ENCODE measurements around the gene SAMD13.

Gene SAMD13, protein sequence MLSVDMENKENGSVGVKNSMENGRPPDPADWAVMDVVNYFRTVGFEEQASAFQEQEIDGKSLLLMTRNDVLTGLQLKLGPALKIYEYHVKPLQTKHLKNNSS

DNA sequence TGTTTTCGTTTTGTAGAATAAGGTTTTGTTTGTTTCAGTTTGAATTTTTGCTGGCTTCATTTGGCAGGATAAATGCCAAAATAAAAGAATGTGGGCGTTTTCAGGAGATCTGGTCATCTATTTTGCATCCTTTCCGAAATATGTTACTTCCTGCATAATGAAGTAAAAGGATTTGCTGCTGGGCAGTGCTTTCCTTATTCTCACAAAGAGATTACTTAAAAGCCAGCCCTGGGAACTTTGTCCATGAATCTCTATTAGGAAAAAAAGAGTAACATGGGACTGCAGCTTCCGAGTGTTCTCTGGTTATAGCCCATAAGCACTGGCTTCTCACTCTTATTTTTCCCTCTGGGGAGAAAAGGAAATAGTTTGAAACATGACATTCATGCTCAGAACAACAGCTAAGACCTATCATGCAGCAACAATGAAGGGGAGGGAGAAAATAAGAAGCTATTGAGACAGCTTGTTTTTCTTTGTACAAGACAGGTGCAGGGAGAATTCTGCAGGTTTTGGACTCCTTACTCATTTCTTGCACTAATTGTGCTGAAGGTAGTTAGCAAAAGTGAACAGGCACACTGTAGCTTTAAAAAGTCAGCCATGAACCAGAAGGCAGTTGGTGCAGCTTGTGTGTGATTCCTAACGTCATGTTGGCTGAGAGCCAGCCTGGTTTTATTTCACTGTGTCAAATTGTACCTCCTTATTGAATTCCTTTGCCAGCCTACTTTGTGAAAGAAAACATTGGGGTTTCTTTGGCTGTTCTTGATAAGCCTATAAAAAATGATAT, at the start of gene SAMD13:
Gene SAMD13, plus strand, starts transcription at position 705 of the 781 bp plus-strand sequence. CDS start 1,527 bp downstream, outside the sequence.
- peak; percentile 91 for DNase-seq

DNA sequence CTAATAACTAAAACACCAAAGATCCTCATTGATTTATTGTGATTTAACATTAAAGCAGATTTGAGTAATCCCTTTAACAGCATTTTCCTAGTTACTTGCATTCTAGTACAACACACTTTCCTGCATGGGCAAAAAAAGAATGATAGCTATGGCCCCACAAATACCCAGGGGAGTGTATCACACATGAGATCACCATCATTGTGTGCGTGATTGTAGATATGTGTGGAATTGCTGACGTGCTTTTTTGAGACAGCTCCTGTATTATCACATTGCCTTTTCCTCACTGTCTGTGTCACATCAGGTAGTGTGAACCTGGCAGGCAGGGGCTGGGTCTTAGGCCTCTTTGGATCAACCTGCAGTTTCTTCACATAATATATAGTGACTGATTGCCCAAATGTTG, 48.5 kb upstream of the SAMD13 start:
- no peak for DNase-seq

DNA sequence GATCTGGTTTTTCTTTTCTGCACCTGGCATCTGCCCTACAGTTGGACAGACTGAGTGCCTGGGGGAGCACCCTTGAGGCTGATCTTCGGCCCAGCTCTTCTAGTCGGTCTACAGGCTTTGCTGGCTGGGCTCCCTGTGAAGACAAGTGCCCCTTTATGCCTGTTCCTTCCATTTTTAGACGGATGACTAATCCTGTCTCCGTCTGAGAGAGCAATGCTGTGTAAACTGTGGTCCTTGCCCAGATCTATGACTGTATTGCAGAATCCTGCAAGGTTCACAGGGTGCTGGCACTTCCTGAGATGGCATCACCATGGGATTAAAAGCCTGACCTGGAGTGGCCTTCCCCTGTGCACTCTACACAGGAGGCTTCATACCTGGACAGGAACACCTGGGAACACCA, 47.6 kb upstream of the SAMD13 start:
- no peak for DNase-seq

DNA sequence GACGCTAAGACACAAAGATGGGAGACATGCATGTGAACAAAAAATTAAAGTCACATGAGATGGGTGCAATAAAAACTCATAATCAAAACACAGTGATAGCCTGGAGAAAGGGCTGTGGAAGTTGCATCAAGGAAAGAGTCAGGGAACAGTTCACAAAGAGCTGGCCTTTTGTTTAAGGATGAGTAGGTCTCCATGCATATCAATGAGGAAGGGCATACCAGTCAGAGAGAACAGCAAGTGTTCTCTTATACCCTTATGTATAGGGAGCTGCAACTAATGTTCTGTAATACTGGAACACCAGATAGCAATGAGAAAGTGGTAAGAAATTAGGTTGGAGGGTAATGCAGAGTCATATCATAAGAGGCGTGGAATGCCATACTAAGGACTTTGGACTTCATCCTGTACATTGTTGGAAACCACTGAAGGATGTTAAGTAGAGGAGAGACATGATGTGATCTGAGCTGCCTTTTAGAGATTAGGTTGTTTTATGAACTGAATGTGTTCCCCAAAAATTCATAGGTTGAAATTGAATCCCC, 46.7 kb upstream of the SAMD13 start:
- no peak for DNase-seq

DNA sequence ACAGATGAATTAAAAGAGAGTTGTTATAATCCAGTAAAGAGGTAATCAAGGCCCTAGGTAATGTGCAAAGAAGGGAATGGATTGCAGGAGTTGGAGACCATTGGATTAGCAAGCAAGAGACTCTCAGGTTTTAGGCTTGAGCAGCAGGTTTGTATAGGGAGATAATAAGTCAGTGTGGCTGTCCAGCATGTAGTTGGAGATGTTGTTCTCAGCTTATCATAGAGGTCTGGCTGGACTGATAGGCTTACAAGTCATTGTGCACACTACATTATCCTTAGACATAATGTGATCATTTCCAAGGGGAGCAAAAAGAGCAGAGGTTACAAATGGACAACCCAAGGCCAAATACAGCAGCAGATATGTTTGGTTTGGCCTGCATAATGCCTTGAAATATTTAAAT, 45.9 kb upstream of the SAMD13 start:
- peak; percentile 77 for DNase-seq

DNA sequence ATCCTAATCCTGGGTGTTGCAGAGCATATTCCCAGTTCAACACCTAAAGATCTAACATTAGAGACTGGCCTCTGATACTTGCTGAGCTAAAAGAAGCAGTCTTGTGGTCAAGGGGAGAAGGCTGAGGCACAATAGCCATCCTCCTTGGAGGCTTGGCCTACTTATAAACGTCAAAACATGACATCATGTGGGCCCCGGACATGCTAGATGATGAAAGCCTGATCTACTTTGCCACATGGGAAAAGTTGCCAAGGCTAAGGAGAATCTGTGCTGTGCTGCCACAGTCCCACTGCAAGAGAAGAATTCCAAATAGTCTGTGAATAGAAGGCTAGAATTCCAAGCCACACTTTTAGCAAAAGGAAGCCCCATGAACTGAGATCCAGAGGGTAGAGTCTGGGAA, 43.9 kb upstream of the SAMD13 start:
- DNase-seq: no peak

DNA sequence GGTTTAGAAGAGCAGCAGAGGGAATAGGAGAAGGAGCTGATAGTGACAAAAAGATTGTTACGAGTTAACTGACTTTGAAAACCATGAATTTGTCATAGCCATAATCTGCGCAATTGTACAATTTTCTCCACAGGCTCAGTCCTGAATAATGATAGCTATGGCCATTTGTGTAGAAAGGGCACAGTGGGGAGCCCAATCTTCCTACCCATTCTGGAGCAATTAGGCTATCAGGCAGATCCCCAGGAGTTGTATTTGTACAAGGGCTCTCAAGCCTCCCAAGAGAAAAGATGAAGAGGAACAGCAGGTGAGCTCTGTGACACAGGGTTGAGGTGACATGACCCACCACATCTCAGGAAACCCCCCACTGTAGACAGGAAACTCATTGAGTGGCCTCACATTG, 42.1 kb upstream of the SAMD13 start:
- DNase-seq: no peak

DNA sequence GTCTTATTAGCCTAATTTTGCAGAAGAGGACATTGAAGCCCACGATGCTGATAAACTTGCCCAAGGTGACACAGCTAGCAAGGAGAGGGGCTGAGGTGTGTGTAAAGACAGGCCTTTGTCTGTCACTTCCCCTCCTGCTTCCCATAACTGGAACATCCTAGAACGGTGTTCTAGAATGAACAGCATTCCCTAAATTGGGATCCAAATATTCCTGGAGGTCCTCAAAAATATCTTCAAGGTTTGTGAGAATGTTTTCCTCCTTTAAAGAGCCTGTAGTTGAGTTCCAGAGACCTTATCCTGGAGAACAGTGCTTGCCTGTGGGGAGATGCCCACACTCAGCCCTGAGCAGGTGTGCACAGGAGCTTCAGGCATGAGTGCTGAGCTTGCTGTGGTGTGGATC, 41.5 kb upstream of the SAMD13 start:
- DNase-seq: no peak

DNA sequence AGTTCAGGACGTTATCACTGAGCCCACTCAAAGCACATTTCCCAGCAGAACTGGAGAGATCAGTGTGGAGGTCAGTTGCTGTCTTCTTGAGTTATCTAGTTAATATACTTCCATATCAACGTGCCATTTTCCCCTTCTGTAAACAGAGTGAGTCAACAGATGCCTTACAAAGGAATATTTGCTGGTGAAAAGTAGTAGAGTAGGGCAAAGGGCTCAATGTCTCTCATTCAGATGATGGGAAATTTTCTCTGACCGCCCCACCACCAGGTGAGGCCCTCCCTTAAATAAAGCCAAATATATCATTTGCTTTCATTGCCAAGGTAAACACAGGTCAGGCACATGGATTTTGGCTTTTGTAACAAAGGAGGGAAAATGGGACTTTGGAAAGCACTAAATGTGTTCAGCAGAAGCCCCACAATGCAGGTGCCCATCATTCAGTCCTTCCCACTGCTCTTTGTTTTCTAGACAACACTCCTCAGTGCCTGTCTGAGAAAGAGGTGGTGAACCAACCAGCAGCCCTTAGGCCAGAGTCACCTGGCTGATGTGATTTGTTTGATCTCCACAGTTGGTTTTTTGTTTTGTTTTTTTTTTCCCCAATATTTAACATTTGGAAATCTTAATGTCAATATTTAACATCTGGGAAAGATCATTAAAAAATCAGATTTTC, 40.5 kb upstream of the SAMD13 start:
- peak; percentile 13 for DNase-seq

DNA sequence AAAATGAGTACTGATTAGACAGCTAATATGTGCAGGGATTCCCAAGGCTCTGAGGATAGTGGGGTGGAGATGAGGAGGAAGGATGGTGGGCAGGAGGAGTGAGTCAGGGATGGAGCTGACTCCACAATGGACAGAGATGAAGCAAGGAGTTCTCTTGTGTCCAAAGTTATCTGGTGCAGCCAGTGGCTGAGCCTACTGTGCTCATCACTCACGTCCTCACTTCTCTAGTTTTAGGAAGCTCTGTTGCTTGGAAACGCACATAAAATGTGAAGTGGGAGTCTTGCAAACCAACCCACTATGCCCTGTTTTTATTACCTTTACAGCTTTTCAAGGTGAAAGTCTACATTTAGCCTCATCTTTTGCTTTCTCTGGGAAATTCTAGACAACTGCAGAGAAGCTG, 36.5 kb upstream of the SAMD13 start:
- DNase-seq: no peak

DNA sequence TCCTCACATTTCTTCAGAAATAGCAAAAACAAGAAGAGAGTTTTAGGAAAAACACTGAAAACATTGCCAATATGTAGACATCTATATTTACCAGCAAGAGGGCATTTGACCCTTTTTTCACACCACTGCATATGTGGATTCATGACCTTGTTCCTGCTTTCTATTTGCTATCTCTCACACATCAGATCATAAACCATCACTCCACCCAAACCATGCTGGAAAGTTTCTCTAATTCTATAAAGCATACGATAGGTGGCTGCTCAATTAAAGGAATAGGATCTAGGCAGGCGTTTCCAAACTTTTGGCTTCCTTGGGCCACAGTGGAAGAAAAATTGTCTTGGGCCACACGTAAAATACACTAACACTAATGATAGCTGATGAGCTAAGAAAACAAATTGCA, 35.6 kb upstream of the SAMD13 start:
- no peak for DNase-seq

DNA sequence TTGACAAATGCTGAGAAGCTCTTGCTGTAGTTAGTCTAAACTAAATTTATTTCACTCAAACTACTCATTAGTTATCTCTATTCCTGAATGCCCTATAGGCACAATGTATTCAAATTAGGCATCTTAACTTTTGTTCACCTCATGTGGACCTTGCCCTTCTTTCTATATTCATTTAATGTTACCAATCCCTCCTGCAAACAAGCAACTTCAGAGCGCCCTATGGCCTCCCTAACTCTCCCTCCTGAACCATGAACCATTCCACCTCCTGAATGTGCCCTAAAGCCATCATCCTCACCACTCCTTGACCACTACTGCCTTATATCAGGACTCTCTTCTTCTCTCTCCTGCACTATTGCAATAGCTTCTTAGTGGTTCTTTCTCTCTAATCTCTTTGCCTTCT, 34.8 kb upstream of the SAMD13 start:
- no peak for DNase-seq

DNA sequence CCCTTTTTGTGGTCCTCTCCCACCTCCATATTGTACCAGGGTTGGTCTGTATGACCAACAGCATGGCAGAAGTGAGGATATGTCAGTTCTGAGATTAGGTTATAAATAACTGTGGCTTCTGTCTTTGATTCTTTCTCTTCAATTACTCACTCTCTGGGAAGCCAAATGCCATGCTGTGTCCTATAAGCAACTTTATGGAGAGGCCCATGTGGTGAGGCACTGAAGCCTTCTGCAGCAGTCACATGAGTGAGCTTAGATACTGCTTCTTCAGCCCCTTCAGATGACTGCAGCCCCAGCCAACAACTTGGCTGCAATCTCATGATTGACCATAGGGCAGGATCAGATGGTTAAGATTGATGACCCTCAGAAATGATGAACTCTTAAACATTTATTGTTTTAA, 34.0 kb upstream of the SAMD13 start:
- no peak for DNase-seq

DNA sequence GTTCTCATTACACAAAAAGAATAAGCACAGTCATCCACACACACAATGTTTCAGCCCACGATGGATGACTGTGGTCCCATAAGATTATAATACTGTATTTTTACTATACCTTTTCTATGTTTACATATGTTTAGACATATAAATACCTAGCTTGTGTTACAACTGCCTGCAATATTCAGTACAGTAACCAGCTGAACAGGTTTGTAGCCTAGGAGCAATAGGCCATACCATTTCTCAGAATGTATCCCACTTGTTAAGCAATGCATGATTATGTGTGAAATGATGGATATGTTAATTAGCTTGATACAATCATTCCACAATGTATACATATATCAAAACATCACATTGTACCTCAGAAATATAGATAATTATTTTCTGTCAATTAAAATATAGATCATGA, 33.2 kb upstream of the SAMD13 start:
- no peak for DNase-seq

DNA sequence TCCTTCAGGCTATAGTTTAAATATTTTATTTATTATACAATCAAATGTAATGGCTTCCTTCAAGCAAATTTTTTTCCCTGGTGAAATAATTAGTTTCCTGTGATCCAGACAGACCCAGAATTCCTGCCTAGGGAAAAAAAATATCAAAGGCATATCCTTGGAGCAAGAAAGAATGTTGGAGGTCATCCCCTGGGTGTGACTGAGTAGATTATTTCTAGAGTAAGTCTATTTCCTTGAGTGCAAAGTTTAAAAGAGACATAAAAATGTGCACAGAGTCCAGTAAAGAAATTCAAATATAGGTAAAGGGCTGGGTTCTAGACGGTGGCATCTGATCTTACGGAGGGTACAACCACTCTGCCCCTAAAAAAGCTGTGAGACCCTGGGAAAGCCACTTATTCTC, 32.2 kb upstream of the SAMD13 start:
- DNase-seq: no peak

DNA sequence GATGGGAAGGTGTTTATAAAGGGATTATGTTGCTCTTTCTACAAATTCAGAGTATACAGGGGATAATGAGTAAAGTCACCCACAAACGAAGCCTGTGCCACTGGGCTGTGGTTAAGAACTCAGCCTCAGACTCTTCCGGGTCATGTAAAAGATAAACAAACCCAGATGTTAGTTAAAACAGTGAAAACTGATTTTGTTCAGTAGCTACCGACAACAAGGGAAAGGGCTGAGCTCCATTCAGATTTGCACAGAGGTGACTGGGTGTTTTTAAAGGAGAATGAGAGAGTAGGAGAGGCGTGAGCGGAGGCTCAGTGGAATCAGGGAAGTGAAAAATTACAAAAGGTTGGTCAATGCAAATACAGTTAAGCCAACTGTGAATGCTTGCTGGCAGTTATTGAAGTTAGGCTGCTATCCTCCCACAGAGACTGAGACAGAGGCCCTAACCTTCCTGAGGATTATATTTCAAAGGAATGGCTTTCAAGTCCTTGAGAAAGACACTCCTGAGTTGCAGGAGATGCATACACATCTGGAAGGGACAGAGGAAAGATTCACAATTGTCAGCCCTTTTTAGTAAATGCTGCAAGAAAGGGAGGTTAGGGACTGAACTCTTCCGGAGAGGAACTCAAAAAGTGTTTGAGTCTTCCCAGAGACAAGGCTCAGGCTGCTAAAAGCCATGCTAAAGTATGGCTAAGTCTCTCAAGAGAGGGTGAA, 29.9 kb upstream of the SAMD13 start:
- no peak for DNase-seq

DNA sequence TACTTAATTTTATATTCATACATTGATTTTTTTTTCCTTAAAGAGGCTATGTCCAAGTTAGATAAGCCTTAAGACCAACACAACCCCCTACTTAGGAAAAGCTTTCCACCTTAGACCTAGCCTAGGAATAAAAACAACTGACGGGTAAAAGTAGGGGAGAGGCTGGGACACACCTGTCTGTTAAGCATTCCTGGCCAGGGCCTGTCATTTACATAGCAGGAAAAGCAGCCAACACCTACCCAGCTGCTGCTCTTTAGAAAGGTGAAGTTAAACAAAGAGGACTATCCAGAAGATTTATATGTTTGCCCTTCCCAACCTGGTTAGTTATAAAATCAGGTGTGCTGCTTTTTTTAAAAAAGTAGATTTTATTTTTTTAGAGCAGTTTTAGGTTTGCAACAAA, 29.1 kb upstream of the SAMD13 start:
- no peak for DNase-seq

DNA sequence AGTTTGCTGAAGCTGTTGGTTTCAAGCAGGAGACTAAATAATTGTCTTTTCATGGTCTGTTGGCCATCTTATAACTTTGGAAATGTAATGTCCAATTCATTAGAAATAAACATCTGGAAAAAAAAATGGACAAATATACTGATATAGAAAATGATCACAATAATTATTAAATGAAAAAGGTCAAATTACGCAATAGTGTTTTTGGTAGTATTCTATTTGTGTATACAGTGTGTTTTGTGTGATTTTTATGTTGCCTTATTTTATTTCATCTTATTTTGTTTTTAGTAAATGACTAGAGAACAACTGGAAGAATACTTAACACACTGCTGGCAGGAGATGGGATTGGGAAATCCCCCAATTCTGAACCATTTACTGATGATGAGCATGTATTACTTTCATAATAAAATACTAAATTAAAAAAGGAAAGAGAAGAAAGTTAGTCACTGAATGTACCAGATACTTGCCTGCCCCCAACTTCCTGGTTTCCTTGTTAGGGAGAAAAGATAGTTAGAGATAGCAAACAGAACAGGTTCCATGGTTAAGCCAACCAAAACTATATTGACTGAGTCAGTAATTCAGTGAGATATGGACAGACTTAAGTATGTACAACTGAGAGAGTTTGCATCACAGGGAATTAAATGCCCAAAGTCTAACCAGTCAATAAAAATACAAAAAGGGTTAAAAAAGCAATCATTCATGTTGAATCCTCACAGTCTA, 24.0 kb upstream of the SAMD13 start:
- DNase-seq: no peak

DNA sequence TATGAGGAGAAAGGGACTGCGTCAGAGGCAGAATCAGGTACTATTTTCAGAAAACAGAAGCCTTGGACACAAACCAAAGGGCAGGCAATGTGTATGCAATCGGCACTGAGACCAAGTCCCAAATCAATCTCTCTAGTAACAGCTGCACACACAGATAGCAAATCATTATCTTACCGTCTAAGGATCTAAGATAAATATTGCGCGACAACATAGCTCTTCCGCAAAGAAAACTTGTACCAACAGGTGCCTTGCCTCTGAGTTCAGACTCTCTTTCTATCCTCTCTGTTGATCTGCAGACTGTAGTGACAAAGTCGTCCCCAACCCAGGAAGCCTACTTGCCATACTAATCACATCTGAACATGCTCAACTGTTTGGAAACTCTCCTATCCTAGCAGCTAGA, 22.6 kb upstream of the SAMD13 start:
- peak; percentile 5 for DNase-seq

DNA sequence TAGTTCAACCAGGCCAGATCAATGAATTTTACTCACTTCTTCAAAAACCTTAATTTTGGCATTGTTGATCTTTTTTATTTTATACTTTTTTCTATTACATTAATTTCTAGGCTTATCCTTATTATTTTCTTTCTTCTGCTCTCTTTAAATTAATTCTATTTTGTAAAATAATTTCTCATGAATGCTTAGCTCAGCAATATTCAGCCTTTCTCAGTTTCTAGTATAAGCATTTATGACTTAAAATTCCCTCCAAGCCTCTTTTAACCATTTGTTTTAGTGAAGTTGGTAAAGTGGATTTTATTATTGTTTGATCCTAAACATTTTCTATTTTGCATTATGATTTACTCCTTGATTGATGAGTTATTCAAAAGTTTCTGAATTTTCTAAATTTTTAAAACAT, 20.6 kb upstream of the SAMD13 start:
- DNase-seq: no peak

DNA sequence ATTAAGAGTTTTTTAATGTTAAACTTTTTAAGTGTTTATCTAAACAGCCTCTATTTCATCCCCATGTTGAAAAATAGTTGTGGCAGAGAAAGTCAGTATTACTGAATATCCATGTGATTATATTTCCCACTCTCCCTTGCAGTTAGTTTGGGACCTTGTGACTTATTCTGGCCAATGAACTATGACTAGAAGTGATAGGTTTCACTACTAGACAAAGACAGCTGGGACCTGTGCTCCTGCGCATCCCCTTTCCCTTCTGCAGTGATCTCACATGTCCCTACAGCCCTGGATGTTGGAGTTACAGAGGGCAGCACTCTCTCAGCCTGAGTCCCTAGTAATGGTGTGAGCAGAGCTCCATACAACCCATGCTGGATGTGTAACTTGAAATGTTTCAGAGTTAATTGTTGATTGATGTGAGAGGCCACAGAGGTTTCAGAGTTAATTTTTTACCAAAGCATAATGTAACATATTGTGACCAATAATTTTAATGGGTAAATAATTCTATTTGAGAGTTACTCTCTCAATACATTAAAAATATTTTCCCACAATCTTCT, 18.7 kb upstream of the SAMD13 start:
- no peak for DNase-seq

DNA sequence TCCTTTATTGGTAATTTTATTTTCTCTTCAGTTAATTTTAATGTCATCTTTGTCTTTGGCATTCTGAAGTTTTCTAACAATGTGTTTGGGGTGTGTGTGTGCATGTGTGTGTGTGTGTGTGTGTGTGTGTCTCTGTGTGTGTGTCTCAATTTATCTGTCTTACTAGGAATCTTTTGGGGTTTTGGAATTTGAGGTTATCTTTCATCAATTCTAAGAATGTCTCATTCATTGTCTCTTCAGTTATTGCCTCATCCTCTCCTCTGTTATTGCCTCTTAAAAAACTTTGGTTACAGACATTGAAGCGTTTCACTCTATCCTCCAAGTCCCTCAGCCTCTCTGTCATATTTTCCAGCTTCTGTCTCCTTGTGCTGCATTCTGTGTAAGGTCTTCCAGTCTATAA, 18.1 kb upstream of the SAMD13 start:
- peak; percentile 31 for DNase-seq

DNA sequence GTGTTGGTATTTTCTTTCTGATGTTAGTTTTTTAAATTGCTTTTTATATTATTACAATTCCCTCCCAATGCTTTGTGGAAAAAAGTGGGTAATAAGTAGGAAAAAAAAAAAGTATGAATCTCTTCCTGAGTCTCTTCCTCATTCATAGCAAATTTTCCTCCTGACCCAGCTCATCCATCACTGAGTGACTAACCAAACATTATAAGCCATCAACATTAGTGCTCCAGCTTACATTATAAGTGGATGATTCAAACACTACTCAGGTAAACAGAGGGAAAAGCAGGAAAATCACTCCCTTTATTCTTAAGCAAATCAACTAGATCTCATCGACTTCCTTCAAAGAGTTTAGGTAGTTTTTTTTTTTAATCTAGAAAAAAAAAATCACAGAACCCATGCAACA, 15.4 kb upstream of the SAMD13 start:
- DNase-seq: no peak

All from hematopoietic multipotent progenitor cell treated with erythropoietin and hydrocortisone succinate and interleukin-3 and kit ligand, for 8 days (in vitro differentiated cells).